KOPT-K1 (cell line): ENCODE data around the gene KRTAP5-5.
"Not testable (repeated sequence)": the region's sequence is repeated elsewhere in the genome, so short reads cannot be mapped to it uniquely, and the experiment has no call there.

ENCODE experiments used
- H3K27ac ChIP-seq: fragments of 200-600 bp; sonication (generic); 2 replicates; pipeline ENCODE4 v1.5.1; 2016; ENCODE audit warnings: antibody characterized with exemption, mild to moderate bottlenecking, low read depth, low read length; ENCODE audit not compliant: poor library complexity, severe bottlenecking
- H3K36me3 ChIP-seq: fragments of 200-600 bp; sonication (generic); 2 replicates; pipeline ENCODE4 v1.5.1; 2017; ENCODE audit warnings: antibody characterized with exemption, mild to moderate bottlenecking, low read length, moderate library complexity; ENCODE audit not compliant: insufficient read depth
- H3K9me3 ChIP-seq: fragments of 200-600 bp; sonication (generic); 2 replicates; pipeline ENCODE4 v1.5.1; 2017; ENCODE audit warnings: antibody characterized with exemption, low read length, mild to moderate bottlenecking; ENCODE audit not compliant: insufficient read depth, poor library complexity, severe bottlenecking

The KRTAP5-5 gene

DNA sequence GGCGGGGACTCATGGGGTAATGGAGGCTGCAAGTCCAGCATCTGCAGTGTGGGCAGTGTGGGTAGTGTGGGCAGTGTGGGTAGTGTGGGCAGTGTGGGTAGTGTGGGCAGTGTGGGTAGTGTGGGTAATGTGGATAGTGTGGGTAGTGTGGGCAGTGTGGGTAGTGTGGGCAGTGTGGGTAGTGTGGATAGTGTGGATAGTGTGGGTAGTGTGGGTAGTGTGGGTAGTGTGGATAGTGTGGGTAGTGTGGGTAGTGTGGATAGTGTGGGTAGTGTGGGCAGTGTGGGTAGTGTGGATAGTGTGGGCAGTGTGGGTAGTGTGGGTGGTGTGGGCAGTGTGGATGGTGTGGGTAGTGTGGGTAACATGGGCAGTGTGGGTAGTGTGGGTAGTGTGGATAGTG, 40.9 kb downstream of the KRTAP5-5 start:
- H3K9me3 ChIP-seq, H3K36me3 ChIP-seq, H3K27ac ChIP-seq: not testable (repeated sequence)

DNA sequence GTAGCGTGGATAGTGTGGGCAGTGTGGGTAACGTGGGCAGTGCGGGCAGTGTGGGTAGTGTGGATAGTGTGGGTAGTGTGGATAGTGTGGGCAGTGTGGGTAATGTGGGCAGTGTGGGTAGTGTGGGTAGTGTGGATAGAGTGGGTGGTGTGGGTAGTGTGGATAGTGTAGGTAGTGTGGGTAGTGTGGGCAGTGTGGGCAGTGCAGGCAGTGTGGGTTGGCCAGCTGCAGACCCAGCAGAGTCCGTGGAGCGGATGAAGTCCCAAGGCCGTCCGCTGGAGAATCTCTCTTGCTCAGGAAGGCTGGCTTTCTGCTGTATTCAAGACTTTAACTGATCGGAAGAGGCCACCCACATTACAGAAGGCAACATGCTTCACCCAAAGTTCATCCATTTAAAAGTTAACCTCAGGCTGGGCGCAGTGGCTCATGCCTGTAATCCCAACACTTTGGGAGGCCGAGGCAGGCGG, 41.4 kb downstream of the KRTAP5-5 start:
- H3K27ac ChIP-seq, result no peak overlapping the region
- no peaks in the 10 kb centered on the region for H3K9me3 ChIP-seq
- H3K36me3 ChIP-seq, result no peaks in the 10 kb centered on the region

DNA sequence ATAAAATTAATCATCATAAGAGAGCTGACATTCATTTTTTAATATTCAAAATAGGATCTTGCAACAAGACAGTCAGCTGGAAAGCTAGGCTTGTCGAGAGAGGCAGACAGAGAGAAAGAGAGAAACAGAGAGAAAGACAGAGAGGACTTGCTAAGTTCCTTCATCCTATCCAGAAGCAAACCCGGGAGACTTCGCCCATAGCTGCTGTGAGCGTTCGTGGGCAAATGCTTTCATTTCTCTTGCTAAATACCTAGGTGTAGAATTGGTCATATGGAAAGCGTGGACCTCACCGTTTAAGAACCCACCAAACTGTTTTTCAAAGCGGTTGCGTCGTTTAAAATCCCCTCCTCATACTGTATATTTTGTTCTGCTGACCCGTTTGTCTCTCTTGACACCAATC, 42.1 kb downstream of the KRTAP5-5 start:
- no peaks in the 10 kb centered on the region for H3K9me3 ChIP-seq
- no peak overlapping the region for H3K27ac ChIP-seq
- H3K36me3 ChIP-seq, result no peaks in the 10 kb centered on the region

- Histone ChIP-seq H3K9me3 (no peaks in the 10 kb centered on the region), H3K27ac (no peak overlapping the region), H3K36me3 (no peaks in the 10 kb centered on the region)
Measured at GRCh38 chr11:1672613-1673350, 43.2 kb downstream of the KRTAP5-5 start.

DNA sequence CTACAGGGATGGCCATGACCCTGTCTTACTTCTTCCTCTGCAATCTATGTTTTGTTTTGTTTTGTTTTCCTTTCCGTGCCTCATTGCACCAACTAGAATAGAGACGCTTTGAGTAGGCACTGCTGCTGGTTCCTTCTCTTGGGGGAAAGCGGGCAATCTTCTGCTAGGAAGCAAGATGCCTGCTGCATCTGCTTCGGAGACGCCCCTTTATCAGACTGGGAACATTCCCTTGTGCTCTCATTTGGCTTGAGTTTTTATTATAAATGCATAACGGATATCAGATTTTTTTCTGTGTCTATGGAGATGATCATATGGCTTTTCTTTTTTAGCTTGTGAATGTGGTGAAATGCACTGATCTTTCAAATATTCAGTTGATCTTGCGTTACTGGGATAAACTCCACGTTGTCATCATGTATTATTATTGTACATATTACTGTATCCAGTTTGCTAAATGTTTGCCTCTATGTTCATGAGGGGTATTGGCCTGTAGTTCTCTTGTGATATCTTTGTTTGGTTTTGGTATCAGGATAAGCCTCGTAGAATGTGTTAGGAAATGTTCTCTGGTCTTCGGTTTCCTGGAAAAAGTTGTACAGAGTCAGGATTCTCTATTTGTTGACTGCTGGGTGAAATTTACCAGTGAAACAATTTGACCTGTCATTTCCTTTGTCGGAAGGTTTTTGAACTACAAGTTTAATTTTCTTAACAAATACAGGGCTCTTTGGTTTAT, 44.0 kb downstream of the KRTAP5-5 start:
- Histone ChIP-seq H3K27ac (no peak overlapping the region), H3K9me3 (no peaks in the 10 kb centered on the region), H3K36me3 (no peaks in the 10 kb centered on the region)

DNA sequence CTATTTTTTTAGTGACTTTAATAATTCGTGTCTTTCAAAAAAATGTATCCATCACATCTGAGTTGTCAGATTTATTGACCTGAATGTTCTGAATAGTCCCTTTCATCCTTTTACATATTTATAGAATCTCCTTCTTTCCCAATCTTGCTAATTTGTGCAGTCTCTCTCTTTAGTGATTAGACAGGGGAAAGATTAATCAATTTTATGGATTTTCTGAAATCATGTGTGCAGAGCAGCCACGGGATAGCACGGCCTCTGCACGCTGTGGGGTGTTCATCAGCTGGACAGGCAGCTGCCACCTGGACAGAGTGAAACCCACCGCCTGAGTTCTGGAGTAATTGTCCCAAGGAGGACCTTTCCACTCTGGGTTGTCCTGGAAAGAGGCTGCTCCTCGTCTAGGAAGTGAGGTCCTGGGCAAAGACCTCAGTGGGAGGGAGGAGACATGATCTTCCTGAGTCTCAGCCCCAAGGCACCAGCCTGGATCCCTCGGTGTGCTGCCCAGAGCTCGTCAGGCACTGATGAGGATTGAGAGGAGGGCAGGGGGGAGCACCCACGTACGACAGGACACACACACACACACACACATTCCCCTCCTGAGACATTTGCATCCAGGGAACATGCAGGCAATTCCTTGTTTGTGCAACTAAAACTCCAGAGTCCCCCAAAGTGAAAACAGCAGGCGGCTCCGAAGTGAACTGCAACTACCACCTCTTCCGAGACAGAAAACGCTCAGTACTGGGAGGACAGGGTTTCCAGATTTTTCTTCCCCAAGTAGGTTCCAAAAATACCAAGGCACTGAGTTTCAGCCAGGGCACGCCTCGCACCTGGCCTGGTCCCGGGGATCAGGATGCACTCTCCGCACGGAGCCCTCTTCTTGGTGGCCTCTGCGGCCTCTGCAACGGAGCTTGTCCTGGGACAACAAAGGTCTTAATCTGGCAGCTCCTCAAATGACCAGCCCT, 44.9 kb downstream of the KRTAP5-5 start:
- Histone ChIP-seq H3K27ac (no peak overlapping the region), H3K9me3 (no peaks in the 10 kb centered on the region), H3K36me3 (no peaks in the 10 kb centered on the region)

DNA sequence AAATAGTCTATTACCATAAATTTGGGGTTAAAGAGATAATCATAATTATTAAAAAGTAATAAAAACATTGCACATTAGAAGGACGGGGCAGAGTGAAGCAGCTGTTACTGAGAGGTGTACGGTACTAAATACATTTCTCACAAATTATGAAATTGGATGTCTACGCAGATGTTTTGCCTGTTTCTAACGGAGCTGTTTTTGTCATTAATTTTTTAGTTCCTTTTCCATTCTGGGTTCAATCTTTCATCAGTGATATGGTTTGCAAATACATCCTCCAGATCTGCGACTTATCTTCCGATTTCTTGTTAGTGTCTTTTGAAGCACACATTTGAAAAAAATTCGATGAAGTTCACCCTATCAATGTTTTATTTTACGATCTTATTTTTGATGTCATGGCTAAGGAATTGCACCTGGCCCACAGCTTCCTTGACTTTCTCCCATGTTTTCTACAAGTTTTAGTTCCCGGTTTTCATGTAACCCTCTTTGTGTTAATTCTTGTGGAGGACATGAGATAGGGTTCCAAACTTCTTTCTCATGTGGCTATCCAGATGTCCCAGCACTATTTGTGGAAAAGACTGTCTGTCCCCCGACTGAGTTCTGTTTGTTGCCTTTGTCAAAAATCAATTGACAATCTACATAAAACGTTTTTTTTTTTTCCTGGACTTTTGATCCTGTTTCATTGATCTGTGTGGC, 46.1 kb downstream of the KRTAP5-5 start:
- Histone ChIP-seq H3K27ac (no peak overlapping the region), H3K9me3 (no peaks in the 10 kb centered on the region), H3K36me3 (no peaks in the 10 kb centered on the region)

- no peaks in the 10 kb centered on the region for H3K36me3 ChIP-seq
- no peaks in the 10 kb centered on the region for H3K9me3 ChIP-seq
- no peak overlapping the region for H3K27ac ChIP-seq
Measured at GRCh38 chr11:1676229-1676740, 46.7 kb downstream of the KRTAP5-5 start.

GRCh38 chr11:1679881-1680280, 50.3 kb downstream of the KRTAP5-5 start:
- Histone ChIP-seq H3K27ac (no peak overlapping the region), H3K36me3 (no peaks in the 10 kb centered on the region), H3K9me3 (no peaks in the 10 kb centered on the region)
